ENCODE data around the gene OVOL3.

- TF ChIP-seq CTCF (IDR thresholded peaks at IDR 0.05; ENCODE audit: borderline replicate concordance, extremely low read depth, low read length, poor library complexity, severe bottlenecking) (no peak), EZH2 (IDR thresholded peaks at IDR 0.05; ENCODE audit: borderline replicate concordance, low read depth, low read length, severe bottlenecking) (no peak)
Measured at GRCh38 chr19:36150586-36150985, 39.6 kb downstream of the OVOL3 start.

All from DND-41 (cell line).